Measurements from ENCODE around the gene SPOCK3.
"Not testable (repeated sequence)": the region's sequence is repeated elsewhere in the genome, so short reads cannot be mapped to it uniquely, and the experiment has no call there.

SPOCK3 gene

DNA sequence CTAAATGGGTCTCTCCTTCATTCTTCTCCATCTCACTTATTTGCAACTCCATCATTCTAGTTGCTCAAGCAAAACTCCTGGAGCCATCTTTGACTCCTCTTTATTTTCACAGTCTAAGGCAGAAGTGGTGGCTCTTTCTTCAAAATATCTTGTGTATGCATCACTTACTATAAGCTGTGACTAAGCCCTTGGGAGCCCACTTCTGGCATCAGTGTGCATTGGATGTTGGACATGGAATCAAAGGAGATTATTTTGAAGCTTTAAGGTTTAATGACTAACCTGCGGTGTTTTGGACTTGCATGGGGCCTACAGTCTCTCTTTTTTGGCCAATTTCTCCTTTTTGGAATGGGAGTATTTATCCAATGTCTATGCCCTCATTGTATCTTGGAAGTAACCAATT lies 276.8 kb downstream of the SPOCK3 start:
- DNase-seq (ENCODE audit: low spot score): no peak

DNA sequence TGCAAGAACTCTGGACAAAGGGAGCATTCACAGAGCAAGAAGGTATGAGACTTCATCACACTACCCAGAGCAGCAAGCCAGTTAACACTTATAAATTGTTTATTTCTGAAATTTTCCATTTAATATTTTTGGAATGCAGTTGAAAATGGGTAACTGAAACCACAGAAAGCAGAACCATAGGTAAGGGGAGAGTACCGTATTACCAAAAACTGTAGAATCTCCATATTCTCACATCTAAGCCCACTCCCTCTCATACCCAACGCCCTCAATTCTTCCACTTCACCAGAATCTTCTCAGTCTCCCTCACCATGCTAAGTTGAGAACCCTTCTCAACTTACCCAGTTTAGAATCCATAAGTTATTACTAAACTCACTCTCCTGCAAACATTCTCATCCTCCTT lies 277.8 kb downstream of the SPOCK3 start:
- no peak for DNase-seq (ENCODE audit: low spot score)

DNA sequence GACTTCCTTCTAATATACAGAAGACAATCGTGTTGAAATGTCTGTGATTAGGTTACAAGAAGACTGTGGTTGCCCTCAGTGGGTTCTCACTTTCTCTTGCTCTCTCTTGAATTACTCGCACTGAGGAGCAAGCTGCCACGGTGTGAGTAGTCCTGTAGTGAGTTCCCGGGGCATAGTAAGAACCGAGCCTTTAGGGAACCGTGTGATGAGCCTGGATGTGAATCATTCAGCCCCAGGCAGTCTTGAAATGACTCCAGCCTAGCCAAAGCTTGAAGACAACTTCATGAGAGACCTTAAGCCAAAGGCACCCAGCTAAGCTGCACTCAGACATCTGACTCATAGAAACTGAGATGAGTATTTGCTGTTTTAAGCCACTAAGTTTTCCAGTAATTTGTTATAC lies 292.7 kb downstream of the SPOCK3 start:
- no peak for DNase-seq (ENCODE audit: low spot score)

DNA sequence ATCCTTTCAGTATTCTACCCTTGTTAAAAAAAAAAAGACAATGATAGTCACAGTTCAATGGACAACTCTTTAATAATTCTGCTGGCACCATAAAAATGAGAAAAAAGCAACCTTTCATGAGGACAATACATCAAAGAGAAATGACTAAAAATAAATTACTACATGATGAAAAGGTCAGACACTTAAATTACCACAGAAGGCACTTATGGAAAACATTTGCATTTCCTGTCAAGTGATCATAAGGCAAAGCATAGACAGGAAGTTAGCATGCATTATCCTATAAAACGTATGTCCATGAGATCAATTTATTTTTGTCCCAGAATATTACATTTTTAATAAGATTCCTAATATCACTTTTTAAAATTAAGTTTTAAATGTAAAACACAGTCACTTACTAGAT lies 303.8 kb downstream of the SPOCK3 start:
- DNase-seq (ENCODE audit: low spot score): no peak

DNA sequence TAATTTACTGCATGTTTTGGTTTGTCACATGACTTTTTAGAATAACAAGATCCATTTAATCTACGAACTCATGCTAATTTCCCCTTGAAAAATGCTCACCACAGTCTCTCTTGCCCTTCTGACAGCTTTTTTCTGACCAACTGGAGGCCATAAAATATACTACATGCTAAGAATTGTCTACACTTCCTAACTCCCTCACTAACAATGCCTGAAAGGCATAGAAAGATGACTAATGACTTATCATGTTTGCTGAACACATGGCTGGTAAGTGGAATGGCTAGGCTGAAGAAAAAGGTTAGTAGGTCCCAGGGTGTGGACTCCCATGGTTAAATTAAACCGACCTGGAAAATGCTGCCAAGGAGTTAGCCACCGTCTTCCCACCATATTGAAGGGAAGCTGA lies 309.9 kb downstream of the SPOCK3 start:
- DNase-seq (ENCODE audit: low spot score): no peak

DNA sequence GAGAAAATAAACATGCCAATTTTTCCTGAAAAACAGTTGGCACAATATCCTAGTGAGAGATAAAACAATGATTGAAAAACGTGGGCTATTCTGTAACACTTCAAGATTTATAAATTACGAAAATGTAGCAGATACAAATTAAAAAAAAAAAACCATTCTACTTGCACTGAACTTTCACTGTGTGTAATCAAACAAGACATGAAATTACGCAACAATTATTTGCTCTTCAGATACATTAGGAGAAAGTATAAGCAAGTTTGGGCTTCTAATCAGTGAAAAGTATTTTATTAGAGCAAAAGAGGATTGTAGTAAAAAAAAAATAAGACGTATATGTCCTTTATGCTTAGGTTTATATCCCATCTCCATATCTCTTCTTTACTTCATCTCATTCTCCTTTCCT lies 320.4 kb downstream of the SPOCK3 start:
- DNase-seq (ENCODE audit: low spot score): no peak

DNA sequence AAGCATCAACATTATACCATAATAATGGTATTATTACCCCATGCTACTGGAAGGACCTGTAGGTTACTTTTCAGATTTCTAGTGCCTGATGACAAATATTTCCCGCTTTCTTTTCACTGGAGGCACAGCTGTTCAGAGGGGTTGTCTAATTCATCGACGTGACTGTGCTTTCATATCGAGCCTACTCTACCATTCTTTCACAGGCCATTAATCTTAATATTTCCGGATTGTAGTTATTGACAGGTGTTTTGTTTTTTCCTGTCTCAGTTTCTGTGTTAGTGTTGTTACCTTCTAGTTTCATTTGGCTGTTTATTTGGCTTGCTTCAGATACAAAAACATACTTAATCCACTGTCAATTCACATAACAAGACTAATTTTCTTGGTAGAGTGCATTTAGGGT lies 330.9 kb downstream of the SPOCK3 start:
- no peak for DNase-seq (ENCODE audit: low spot score)

DNA sequence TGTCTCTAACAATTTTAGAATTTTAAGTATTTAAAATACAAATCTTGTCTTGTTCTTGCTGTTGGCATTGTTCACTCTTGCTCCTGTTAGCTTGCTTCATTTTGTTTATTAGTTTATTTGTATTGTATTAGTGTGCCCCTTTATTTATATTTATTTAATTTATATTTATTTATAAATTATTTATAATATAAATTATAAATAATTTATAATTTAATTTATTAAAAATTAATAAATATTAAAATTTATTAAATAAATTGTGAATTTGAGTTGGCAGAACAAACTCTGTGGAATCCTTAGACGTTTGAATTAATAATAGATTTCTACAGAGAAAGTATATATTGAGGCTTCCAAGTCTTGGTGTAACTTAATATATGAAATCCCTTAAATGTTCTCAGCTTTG lies 331.4 kb downstream of the SPOCK3 start:
- no peak for DNase-seq (ENCODE audit: low spot score)

DNA sequence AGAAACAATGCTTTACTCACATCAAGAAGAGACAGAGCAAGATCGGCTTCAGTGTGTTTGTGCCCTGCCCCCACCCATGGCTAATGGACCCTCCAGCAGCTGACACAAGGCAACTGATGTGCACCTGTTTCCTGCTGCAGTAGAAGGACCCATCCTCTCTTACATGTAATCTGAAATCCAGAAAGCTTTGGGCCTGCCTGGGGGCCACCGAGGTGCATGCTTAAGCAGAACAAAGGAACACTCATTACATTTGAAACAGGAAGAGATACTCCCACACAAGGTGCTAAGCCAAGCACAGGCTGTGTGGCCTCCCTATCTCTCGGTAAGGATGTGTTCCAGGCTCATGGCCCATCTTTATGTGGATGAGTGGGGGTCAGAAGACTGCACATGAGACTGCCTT lies 338.0 kb downstream of the SPOCK3 start:
- no peak for DNase-seq (ENCODE audit: low spot score)

DNA sequence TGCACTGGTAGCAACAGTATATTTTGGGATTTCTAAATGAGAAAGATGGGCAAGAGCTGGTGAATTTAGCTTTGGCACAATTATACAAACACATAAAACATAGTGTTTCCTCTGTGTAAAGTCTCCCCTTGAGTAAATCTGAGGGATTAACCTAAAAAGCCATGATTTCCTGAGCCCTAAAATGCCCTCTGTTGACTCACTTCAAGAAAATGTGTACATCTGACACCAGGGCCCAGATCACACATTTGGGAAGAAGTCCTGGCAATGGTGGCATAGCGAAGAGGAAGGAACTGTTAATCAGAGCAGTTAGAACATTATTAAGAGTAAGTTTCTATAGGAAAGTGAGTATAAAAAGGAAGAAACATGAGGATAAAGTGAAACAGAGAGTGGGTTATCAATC lies 338.5 kb downstream of the SPOCK3 start:
- no peak for DNase-seq (ENCODE audit: low spot score)

DNA sequence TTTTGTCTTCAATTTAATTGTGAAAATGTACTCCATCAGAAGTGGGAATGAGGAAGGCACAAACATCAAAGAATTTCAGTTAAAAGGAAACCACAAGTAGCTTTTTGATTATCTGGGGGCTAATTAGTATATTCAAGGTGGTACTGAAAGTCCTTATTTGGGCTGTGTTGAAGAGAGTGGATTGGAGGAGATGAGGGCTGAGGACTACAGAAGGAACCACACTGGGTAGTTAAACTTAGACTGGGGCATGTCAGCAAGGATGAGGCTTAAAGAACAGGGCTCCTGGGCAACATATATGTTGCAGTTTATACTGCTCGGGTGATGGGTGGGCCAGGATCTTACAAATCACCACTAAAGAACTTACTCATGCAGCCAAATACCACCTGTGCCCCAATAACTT lies 346.8 kb downstream of the SPOCK3 start:
- DNase-seq (ENCODE audit: low spot score): no peak

DNA sequence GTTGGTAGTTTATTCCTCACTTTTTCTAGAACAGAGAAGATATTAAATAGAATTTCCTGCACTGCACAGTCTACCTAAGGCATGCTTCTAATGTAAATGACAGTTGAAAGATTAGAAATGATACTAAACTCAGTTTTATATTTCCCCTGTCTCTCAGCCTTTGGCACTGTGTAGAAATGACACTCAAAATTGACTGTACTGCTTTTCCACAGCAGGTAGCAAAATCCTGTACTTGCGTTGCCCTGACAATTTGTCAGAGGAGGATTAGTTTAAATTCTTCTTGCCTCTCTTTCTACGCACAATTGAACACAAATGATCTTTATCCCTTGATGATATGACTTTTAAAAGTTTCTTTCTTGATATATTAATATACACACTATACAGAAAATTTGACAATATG lies 347.6 kb downstream of the SPOCK3 start:
- no peak for DNase-seq (ENCODE audit: low spot score)

DNA sequence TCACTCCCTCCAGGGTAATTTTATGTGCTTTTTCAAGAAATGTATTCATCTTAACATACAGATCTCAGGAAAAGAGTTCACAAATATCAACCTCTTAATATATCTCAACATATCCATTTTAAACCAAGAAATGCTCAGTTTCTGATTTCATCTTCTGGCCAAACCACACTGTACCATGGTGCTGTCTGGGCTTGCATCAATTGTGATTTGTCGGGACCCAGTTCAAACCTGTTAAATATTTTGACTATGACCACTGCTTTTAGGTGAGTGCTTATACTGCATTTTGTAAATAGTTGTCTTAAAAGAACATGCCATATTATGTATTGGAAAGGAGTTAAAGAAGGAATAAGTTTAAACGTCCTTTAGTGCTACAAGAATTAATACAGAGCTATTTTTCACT lies 352.1 kb downstream of the SPOCK3 start:
- no peak for DNase-seq (ENCODE audit: low spot score)

DNA sequence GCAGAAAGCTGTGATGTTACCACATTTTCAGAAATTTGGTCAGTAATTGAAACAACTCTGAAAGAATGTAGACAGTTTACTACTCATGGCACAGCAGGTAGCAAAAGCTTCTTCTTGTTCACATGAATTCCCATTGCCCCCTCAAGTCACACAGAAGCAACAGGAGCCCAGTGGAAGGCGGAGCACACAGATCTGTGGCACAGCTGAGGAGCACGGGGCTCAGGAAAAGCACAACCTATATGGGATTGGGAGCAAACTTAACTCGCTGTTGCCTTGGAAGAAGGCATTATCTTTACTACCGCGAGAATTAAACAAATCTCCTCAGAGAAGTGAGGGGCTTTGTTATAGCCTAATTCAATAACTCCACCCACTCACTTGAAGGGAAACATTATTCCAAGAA lies 358.5 kb downstream of the SPOCK3 start:
- DNase-seq (ENCODE audit: low spot score): no peak

DNA sequence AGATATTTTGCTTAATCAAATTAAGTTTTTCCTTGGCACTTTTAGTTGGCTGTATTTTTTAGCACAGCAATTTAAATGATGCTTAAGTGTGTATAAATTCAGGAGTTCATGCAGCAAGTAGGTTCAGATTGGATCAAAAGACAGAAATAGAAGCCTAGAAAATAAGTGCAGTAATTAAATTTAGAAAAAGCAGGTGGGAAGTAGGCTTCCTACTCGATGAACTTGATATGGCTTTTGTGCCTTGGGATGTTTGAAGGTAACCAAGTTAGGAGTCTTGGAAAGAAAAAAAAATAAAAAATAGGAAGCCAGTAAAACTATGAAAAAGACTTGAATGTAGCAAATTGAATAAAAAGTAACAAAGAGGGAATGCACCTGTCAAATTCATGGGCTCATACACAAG lies 372.3 kb downstream of the SPOCK3 start:
- no peak for DNase-seq (ENCODE audit: low spot score)

DNA sequence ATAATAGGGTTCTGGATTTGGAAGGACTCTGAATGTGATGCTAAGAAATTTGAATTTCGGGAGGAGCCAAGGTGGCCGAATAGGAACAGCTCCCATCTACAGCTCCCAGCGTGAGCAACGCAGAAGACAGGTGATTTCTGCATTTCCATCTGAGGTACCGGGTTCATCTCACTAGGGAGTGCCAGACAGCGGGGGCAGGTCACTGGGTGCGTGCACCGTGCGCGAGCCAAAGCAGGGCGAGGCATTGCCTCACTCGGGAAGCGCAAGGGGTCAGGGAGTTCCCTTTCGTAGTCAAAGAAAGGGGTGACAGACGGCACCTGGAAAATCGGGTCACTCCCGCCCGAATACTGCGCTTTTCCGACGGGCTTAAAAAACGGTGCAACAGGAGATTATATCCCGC lies 383.9 kb downstream of the SPOCK3 start:
- DNase-seq (ENCODE audit: low spot score): not testable (repeated sequence)

DNA sequence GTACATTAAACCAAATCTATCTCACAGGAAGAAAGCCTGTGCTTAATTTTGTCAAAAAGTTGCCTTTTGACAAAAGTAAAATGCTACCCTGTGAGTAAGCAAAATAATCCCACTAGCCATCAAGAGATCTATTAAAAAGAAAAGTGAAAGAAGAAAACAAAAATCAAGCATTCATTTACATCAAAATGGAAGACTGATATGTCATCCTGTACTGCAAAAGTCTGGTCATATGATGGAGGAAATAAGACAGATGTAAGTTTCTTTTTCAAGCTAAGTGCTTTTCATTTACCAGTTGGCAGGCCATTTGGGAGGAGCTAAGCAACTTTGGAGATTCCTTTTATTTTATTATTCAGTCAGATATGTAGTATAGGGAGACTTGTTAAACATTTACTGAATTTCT lies 387.4 kb downstream of the SPOCK3 start:
- DNase-seq (ENCODE audit: low spot score): no peak

DNA sequence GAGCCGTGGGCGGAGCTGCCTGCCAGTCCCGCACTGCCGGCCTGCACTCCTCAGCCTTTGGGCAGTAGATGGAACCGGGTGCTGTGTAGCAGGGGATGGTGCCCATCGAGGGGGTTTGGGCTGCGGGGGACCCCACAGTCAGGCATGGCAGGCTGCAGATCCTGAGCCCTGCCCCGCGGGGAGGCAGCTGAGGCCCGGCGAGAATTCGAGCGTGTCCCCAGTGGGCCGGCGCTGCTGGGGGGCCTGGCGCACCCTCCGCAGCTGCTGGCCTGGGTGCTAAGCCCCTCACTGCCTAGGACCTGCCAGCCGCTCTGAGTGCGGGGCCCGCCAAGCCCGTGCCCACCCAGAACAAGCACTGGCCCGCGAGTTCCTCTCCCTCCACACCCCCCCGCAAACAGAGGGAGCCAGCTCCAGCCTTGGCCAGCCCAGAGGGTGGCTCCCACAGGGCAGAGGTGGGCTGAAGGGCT lies 391.5 kb downstream of the SPOCK3 start:
- DNase-seq (ENCODE audit: low spot score): no peak

DNA sequence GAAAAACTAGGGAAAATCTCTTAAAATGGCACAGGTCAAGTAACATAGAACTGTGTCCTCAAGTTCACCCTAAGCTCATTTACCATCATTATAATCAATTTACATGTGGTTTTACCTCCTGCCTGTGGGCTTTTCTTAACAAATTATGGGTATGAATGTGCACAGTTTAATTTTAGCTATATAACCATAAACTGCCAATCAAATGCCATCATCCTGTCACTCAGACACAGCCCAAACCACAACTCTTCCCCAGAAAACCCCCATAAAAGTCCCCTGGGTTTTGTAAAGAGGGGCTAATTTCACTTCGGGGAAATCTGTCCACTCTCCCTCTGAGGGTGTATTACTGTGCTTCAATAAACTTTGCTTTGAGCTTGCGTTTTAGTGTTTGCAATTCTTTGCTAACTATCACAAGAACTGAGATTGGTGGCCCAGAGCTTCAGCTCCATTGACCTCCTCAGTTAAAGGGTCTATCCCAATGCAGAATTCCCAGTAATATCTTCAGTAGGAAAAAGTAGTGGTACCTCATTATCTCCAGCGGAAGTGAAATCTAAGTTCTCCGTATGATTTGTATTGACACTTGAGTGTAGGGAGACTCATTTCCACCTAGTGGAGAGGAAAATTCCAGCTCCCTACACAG lies 394.6 kb downstream of the SPOCK3 start:
- DNase-seq (ENCODE audit: low spot score): no peak

DNA sequence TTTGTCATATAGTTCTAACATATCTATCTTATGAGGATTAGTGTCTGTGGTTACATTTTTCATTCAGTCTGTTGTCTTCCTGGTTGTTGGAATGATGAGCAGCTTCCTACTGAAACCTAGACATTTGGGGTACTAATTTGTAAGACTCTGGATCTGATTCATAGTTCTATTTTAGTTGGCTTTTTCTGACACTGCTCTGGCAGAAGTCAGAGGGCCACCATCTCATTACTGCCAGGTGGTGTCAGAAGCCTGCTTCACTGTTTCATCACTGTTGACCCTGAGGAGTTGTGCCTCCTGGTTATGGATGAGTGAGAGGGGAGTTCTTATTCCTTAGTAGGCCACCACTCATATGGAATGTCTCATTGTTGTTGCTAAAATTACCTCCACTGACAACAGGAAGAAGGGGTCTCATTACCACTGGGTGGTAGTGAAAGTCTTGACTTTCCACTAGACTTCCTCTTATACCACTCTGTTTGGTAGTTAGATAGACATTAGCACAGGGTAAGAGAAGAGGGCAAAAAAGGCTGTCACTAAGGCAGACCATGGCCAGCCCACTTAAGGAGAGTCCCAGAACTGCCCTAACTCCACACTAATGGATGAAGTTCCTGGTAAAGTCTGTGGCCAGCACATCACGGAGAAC lies 395.2 kb downstream of the SPOCK3 start:
- no peak for DNase-seq (ENCODE audit: low spot score)

DNA sequence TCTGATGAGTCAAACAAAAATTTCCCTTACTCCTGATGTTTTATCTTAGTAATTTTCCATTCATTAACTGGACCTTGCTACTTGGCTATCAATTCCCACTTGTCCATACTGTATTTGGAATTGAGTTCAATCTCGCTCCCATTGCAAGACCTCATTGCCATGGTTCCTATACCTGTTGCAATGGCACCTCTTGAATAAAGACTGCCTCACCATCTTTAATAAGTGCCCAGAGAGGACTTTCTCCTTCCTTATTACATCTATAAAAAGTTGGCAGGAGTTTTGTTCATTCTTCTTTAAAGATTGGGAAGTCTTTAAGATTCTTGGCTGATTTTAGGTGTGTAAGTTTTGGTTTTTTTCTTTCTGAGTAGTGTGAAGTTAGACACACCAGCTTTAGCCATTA lies 397.4 kb downstream of the SPOCK3 start:
- DNase-seq (ENCODE audit: low spot score): no peak

DNA sequence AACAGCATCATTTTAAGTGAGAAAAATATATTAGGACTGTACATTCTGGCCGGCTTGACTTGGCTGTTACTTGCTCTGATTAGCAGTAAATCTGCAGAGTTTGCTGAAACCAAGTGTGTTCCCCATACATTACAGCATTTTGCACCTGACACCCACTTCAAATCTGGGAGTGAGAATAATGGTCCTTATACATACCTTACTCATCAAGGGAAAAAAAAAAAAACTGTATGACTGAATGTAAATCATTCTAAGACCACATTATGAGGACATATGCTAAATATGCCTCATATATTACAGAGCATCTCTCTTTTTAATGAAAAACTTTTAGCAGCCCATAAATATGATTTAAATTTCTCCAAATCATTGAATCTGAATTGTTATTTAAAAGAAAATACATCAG lies 406.7 kb downstream of the SPOCK3 start:
- no peak for DNase-seq (ENCODE audit: low spot score)

DNA sequence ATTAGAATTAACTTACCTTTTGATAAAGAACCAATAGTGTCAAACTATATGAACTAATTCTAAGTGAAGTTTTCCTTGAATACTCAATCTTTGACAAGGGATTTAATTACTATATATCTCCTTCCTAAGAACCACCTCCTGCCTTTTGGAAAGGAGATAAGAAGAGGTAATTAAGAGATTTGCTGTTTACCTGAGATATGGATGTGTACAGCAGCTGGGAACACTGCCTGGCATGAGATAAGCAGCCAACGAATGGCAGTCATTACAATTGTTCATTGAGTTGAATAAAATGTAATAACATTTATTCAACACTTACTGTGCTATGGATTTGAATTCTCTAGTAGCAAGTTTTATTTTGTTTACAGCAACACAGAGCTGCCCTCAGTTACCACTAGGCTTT lies 407.1 kb downstream of the SPOCK3 start:
- DNase-seq (ENCODE audit: low spot score): no peak

DNA sequence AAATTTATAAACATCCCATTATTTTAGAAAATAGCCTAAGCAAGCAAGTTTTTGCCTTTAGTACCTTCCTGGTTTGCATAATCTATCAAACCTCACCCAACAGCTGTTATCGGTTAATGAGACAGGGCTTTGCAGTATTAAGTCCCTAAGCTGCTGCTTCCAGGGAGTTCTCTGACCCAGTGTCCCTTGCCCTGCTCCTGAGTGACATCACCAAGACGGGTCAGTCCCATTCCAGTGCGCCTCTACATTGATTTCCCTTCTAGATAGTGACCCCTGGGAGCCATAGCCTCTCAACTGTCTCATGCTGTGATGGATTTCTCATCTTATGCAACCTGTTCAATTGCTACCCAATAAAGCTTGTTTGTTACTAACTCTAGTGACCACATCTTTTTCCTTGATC lies 410.4 kb downstream of the SPOCK3 start:
- DNase-seq (ENCODE audit: low spot score): no peak
